ENCODE data around the gene AGBL4. TPM values are rescaled to one million over a fixed set of nuclear protein-coding genes. Genes with fewer than 3 reads are reported as not detected.

The AGBL4 gene
- total RNA-seq, 2 experiments from 2014 or later: not detected

GRCh38 chr1:48673332-48674105 is 1350.2 kb downstream of the AGBL4 start:
- Mint-ChIP-seq H3K36me3 (ENCODE audit: low read depth) (no peaks in the 10 kb centered on the region), H3K27ac (no peak overlapping the region), H3K4me1 (ENCODE audit: low read depth) (no peaks in the 10 kb centered on the region), H3K27me3 (ENCODE audit: low read depth) (peaks cover 11% of the 10 kb centered on the region), H3K4me3 (no peak overlapping the region), H3K9me3 (no peaks in the 10 kb centered on the region)
- intact Hi-C loops (cut with micrococcal nuclease): no loop called here
- DNase-seq: no peak
- CTCF ChIA-PET: interaction anchor here (1.0 to 1.1 kb wide), 2 partner anchors 14 to 144 kb away, joined by 4 read pairs; no protein-coding TSS in a partner anchor

GRCh38 chr1:48671578-48671977 is 1352.2 kb downstream of the AGBL4 start:
- Mint-ChIP-seq H3K4me1 (ENCODE audit: low read depth) (no peaks in the 10 kb centered on the region), H3K4me3 (no peak overlapping the region), H3K27ac (no peak overlapping the region), H3K9me3 (no peaks in the 10 kb centered on the region), H3K36me3 (ENCODE audit: low read depth) (no peaks in the 10 kb centered on the region), H3K27me3 (ENCODE audit: low read depth) (peaks cover 11% of the 10 kb centered on the region)
- CTCF ChIA-PET: no interaction called here
- no peak for DNase-seq
- intact Hi-C loops (cut with micrococcal nuclease): no loop called here

GRCh38 chr1:48670234-48671020 is 1353.3 kb downstream of the AGBL4 start:
- CTCF ChIA-PET: no interaction called here
- Mint-ChIP-seq H3K27me3 (ENCODE audit: low read depth) (peaks cover 11% of the 10 kb centered on the region), H3K27ac (no peak overlapping the region), H3K36me3 (ENCODE audit: low read depth) (no peaks in the 10 kb centered on the region), H3K4me3 (no peak overlapping the region), H3K4me1 (ENCODE audit: low read depth) (no peaks in the 10 kb centered on the region), H3K9me3 (no peaks in the 10 kb centered on the region)
- intact Hi-C loops (cut with micrococcal nuclease): no loop called here
- DNase-seq: no peak

GRCh38 chr1:48668339-48668738 is 1355.4 kb downstream of the AGBL4 start:
- H3K27me3 Mint-ChIP-seq (ENCODE audit: low read depth): peaks cover 12% of the 10 kb centered on the region
- no peaks in the 10 kb centered on the region for H3K9me3 Mint-ChIP-seq
- DNase-seq: no peak
- H3K4me1 Mint-ChIP-seq (ENCODE audit: low read depth): no peaks in the 10 kb centered on the region
- intact Hi-C loops (cut with micrococcal nuclease): no loop called here
- no peaks in the 10 kb centered on the region for H3K36me3 Mint-ChIP-seq (ENCODE audit: low read depth)
- no peak overlapping the region for H3K27ac Mint-ChIP-seq
- CTCF ChIA-PET: interaction anchor here (0.7 to 1.4 kb wide), 2 partner anchors 9 to 12 kb away, joined by 3 to 5 read pairs; no protein-coding TSS in a partner anchor
- H3K4me3 Mint-ChIP-seq: no peak overlapping the region

GRCh38 chr1:48667782-48668181 is 1356.0 kb downstream of the AGBL4 start:
- Mint-ChIP-seq H3K27me3 (ENCODE audit: low read depth) (peaks cover 12% of the 10 kb centered on the region), H3K36me3 (ENCODE audit: low read depth) (no peaks in the 10 kb centered on the region), H3K4me3 (no peak overlapping the region), H3K9me3 (no peaks in the 10 kb centered on the region), H3K4me1 (ENCODE audit: low read depth) (no peaks in the 10 kb centered on the region), H3K27ac (no peak overlapping the region)
- CTCF ChIA-PET: no interaction called here
- intact Hi-C loops (cut with micrococcal nuclease): no loop called here
- DNase-seq: no peak

- CTCF ChIA-PET: interaction anchor here (0.7 to 1.2 kb wide), 3 partner anchors 11 to 30 kb away, joined by 3 to 5 read pairs (median 5); no protein-coding TSS in a partner anchor
- H3K36me3 Mint-ChIP-seq (ENCODE audit: low read depth): no peaks in the 10 kb centered on the region
- H3K4me3 Mint-ChIP-seq: no peak overlapping the region
- DNase-seq: no peak
- peaks cover 17% of the 10 kb centered on the region for H3K27me3 Mint-ChIP-seq (ENCODE audit: low read depth)
- intact Hi-C loops (cut with micrococcal nuclease): no loop called here
- H3K4me1 Mint-ChIP-seq (ENCODE audit: low read depth): no peaks in the 10 kb centered on the region
- H3K9me3 Mint-ChIP-seq: no peaks in the 10 kb centered on the region
- H3K27ac Mint-ChIP-seq: no peak overlapping the region
Observed at GRCh38 chr1:48665708-48666407, 1357.9 kb downstream of the AGBL4 start.

GRCh38 chr1:48661726-48662463 is 1361.9 kb downstream of the AGBL4 start:
- intact Hi-C loops (cut with micrococcal nuclease): no loop called here
- Mint-ChIP-seq H3K36me3 (ENCODE audit: low read depth) (no peaks in the 10 kb centered on the region), H3K27ac (no peak overlapping the region), H3K9me3 (no peaks in the 10 kb centered on the region), H3K4me1 (ENCODE audit: low read depth) (no peaks in the 10 kb centered on the region), H3K27me3 (ENCODE audit: low read depth) (peaks cover 10% of the 10 kb centered on the region), H3K4me3 (no peak overlapping the region)
- no peak for DNase-seq
- CTCF ChIA-PET: interaction anchor here (1.1 kb wide), 1 partner anchor 16 kb away, joined by 3 read pairs; no protein-coding TSS in a partner anchor

GRCh38 chr1:48659801-48660200 is 1364.0 kb downstream of the AGBL4 start:
- intact Hi-C loops (cut with micrococcal nuclease): no loop called here
- Mint-ChIP-seq H3K27ac (no peak overlapping the region), H3K4me1 (ENCODE audit: low read depth) (no peaks in the 10 kb centered on the region), H3K9me3 (no peaks in the 10 kb centered on the region), H3K36me3 (ENCODE audit: low read depth) (no peaks in the 10 kb centered on the region), H3K27me3 (ENCODE audit: low read depth) (peaks cover 9% of the 10 kb centered on the region), H3K4me3 (no peak overlapping the region)
- CTCF ChIA-PET: interaction anchor here (0.8 kb wide), 1 partner anchor 14 kb away, joined by 4 read pairs; no protein-coding TSS in a partner anchor
- no peak for DNase-seq

- Mint-ChIP-seq H3K27ac (no peak overlapping the region), H3K27me3 (ENCODE audit: low read depth) (peaks cover 6% of the 10 kb centered on the region), H3K4me3 (no peak overlapping the region), H3K36me3 (ENCODE audit: low read depth) (no peaks in the 10 kb centered on the region), H3K9me3 (no peaks in the 10 kb centered on the region), H3K4me1 (ENCODE audit: low read depth) (no peaks in the 10 kb centered on the region)
- CTCF ChIA-PET: no interaction called here
- intact Hi-C loops (cut with micrococcal nuclease): no loop called here
- no peak for DNase-seq
Observed at GRCh38 chr1:48657413-48657812, 1366.3 kb downstream of the AGBL4 start.

- H3K27me3 Mint-ChIP-seq (ENCODE audit: low read depth): no peaks in the 10 kb centered on the region
- intact Hi-C loops (cut with micrococcal nuclease): no loop called here
- H3K4me3 Mint-ChIP-seq: no peak overlapping the region
- H3K27ac Mint-ChIP-seq: no peak overlapping the region
- no peaks in the 10 kb centered on the region for H3K36me3 Mint-ChIP-seq (ENCODE audit: low read depth)
- DNase-seq: no peak
- H3K9me3 Mint-ChIP-seq: no peaks in the 10 kb centered on the region
- H3K4me1 Mint-ChIP-seq (ENCODE audit: low read depth): no peaks in the 10 kb centered on the region
- CTCF ChIA-PET: no interaction called here
Observed at GRCh38 chr1:48654606-48655210, 1369.0 kb downstream of the AGBL4 start.

GRCh38 chr1:48652334-48652733 is 1371.4 kb downstream of the AGBL4 start:
- no peak for DNase-seq
- Mint-ChIP-seq H3K4me3 (no peak overlapping the region), H3K36me3 (ENCODE audit: low read depth) (no peaks in the 10 kb centered on the region), H3K27me3 (ENCODE audit: low read depth) (no peaks in the 10 kb centered on the region), H3K4me1 (ENCODE audit: low read depth) (no peaks in the 10 kb centered on the region), H3K27ac (no peak overlapping the region), H3K9me3 (no peaks in the 10 kb centered on the region)
- intact Hi-C loops (cut with micrococcal nuclease): no loop called here
- CTCF ChIA-PET: interaction anchor here (1.3 kb wide), 1 partner anchor 44 kb away, joined by 3 read pairs; no protein-coding TSS in a partner anchor

Measured in activated naive CD4-positive, alpha-beta T cell treated with anti-CD3 and anti-CD28 coated beads for 36 hours (primary cell).